SU-DHL-6 (cell line): ENCODE data around the gene DPP9.

ENCODE experiments used
- H2AFZ ChIP-seq: fragments of 200-600 bp; sonication (generic); 2 replicates; pipeline ENCODE4 v1.6.1; 2014; ENCODE audit warnings: low read depth, mild to moderate bottlenecking, moderate library complexity, mixed read lengths, antibody characterized with exemption, low read length; ENCODE audit not compliant: severe bottlenecking
- H3F3A ChIP-seq: fragments of 200-600 bp; shearing (Covaris generic); 2 replicates; pipeline ENCODE4 v1.6.0; 2016; ENCODE audit warnings: antibody characterized with exemption, mild to moderate bottlenecking; ENCODE audit not compliant: insufficient read depth
- H3K27ac ChIP-seq: fragments of 200-600 bp; sonication (generic); 2 replicates; pipeline ENCODE4 v1.5.1; 2016; ENCODE audit warnings: low read depth, mild to moderate bottlenecking, low read length, moderate library complexity, mixed read lengths
- H3K27me3 ChIP-seq: fragments of 200-600 bp; sonication (generic), shearing (Covaris generic); 2 replicates; pipeline ENCODE4 v1.6.0; 2014; ENCODE audit warnings: mild to moderate bottlenecking, low read length
- H3K36me3 ChIP-seq: fragments of 200-600 bp; sonication (generic); 2 replicates; pipeline ENCODE4 v1.6.1; 2014; ENCODE audit warnings: mild to moderate bottlenecking, low read length, mixed read lengths
- H3K4me2 ChIP-seq: fragments of 300-600, 200-600 bp; shearing (Covaris generic), sonication (generic); 2 replicates; pipeline ENCODE4 v1.6.0; 2014; ENCODE audit warnings: low read length, low read depth, mild to moderate bottlenecking; ENCODE audit not compliant: poor library complexity, severe bottlenecking
- H3K4me3 ChIP-seq: fragments of 200-600 bp; sonication (generic); 2 replicates; pipeline ENCODE4 v1.5.1; 2014; ENCODE audit warnings: antibody characterized with exemption, low read length, mild to moderate bottlenecking, mixed read lengths; ENCODE audit not compliant: insufficient read depth, poor library complexity, severe bottlenecking
- H3K79me2 ChIP-seq: fragments of 200-600 bp; sonication (generic); 2 replicates; pipeline ENCODE4 v1.6.1; 2014; ENCODE audit warnings: mild to moderate bottlenecking, low read length, moderate library complexity; ENCODE audit not compliant: insufficient read depth
- H3K9ac ChIP-seq: fragments of 200-600 bp; sonication (generic); 2 replicates; pipeline ENCODE4 v1.7.0; 2014; ENCODE audit warnings: mild to moderate bottlenecking, low read length
- H3K9me2 ChIP-seq: fragments of 200-600 bp; sonication (generic); replicated peaks from 2 replicates; pipeline ENCODE4 v1.6.1; 2014; ENCODE audit warnings: low read length; ENCODE audit not compliant: insufficient read depth
- H3K9me3 ChIP-seq: fragments of 200-600 bp; sonication (generic); 2 replicates; pipeline ENCODE4 v1.6.1; 2014; ENCODE audit warnings: low read length, mixed read lengths; ENCODE audit not compliant: insufficient read depth
- H4K20me1 ChIP-seq: fragments of 200-600 bp; sonication (generic); 2 replicates; pipeline ENCODE4 v1.6.1; 2014; ENCODE audit warnings: low read depth, mild to moderate bottlenecking, antibody characterized with exemption, low read length, moderate library complexity, mixed read lengths
- EZH2phosphoT487 ChIP-seq: fragments of 200-600 bp; sonication (generic), shearing (Covaris generic); conservative IDR thresholded peaks from 2 replicates; pipeline ENCODE4 v1.6.1; 2018; ENCODE audit warnings: mild to moderate bottlenecking, antibody characterized with exemption, low read length, moderate library complexity, mixed read lengths
- TF ChIP-seq, protein P1 (sequence below): fragments of 200-600 bp; sonication (generic); IDR thresholded peaks from one replicate; pipeline ENCODE4 v1.5.1; 2017; ENCODE audit warnings: antibody characterized with exemption, mild to moderate bottlenecking, low read length, moderate library complexity; ENCODE audit not compliant: insufficient read depth, poor library complexity, severe bottlenecking

Gene DPP9

DNA sequence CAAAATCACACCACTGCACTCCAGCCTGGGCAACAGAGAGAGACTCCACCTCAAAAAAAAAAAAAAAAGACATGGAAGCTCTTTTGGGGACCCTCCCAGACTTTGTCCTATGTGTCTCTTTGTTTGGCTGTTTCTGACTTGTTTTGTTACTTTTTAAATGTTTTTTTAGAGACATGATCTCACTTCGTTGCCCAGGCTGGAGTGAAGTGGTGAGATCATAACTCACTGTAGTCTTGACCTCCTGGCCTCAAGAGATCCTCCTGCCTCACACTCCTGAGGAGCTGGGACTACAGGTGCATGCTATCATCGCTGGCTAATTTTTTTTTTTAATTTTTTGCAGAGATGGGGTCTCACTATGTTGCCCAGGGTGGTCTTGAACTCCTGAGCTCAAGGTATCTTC is 16.4 kb upstream of the DPP9 start:
- Histone ChIP-seq H3K9me2 (no peaks in the 10 kb centered on the region), H3K9ac (no peak overlapping the region), H3F3A (no peaks in the 10 kb centered on the region), H3K27ac (no peak overlapping the region), H4K20me1 (no peaks in the 10 kb centered on the region), H3K27me3 (no peaks in the 10 kb centered on the region), H3K9me3 (no peaks in the 10 kb centered on the region), H3K4me3 (no peak overlapping the region), H3K79me2 (no peaks in the 10 kb centered on the region), H3K36me3 (no peaks in the 10 kb centered on the region), H3K4me2 (no peak overlapping the region), H2AFZ (no peak overlapping the region)
- TF ChIP-seq, protein P1, sequence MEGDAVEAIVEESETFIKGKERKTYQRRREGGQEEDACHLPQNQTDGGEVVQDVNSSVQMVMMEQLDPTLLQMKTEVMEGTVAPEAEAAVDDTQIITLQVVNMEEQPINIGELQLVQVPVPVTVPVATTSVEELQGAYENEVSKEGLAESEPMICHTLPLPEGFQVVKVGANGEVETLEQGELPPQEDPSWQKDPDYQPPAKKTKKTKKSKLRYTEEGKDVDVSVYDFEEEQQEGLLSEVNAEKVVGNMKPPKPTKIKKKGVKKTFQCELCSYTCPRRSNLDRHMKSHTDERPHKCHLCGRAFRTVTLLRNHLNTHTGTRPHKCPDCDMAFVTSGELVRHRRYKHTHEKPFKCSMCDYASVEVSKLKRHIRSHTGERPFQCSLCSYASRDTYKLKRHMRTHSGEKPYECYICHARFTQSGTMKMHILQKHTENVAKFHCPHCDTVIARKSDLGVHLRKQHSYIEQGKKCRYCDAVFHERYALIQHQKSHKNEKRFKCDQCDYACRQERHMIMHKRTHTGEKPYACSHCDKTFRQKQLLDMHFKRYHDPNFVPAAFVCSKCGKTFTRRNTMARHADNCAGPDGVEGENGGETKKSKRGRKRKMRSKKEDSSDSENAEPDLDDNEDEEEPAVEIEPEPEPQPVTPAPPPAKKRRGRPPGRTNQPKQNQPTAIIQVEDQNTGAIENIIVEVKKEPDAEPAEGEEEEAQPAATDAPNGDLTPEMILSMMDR: no peak
- no peak for TF ChIP-seq EZH2phosphoT487

DNA sequence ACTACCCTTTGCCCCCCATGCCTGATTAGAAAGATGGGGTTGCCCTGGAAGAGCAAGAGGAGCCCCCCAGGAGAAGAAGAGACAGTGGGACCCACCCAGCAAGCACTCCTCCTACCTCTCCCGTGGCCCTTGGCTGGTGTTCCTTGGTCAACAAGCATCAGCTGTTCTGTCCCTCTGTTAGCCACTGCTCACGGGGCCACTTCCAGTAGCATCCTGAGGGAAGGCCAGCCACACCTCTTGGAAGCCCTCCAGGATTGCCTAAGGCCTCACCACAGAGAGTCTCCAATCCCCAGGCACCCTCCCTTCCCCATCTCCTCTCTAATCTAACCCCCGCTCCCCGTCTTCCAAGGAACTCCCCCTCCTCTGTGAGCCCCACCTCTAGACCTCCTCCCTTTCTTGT is 15.1 kb upstream of the DPP9 start:
- Histone ChIP-seq H2AFZ (no peak overlapping the region), H3K27me3 (no peaks in the 10 kb centered on the region), H3K9me2 (no peaks in the 10 kb centered on the region), H3K9ac (no peak overlapping the region), H3K27ac (no peak overlapping the region), H3K4me3 (no peak overlapping the region), H3F3A (no peaks in the 10 kb centered on the region), H3K4me2 (no peak overlapping the region), H4K20me1 (no peaks in the 10 kb centered on the region), H3K36me3 (no peaks in the 10 kb centered on the region), H3K79me2 (no peaks in the 10 kb centered on the region), H3K9me3 (no peaks in the 10 kb centered on the region)
- TF ChIP-seq, protein P1: no peak
- no peak for TF ChIP-seq EZH2phosphoT487

DNA sequence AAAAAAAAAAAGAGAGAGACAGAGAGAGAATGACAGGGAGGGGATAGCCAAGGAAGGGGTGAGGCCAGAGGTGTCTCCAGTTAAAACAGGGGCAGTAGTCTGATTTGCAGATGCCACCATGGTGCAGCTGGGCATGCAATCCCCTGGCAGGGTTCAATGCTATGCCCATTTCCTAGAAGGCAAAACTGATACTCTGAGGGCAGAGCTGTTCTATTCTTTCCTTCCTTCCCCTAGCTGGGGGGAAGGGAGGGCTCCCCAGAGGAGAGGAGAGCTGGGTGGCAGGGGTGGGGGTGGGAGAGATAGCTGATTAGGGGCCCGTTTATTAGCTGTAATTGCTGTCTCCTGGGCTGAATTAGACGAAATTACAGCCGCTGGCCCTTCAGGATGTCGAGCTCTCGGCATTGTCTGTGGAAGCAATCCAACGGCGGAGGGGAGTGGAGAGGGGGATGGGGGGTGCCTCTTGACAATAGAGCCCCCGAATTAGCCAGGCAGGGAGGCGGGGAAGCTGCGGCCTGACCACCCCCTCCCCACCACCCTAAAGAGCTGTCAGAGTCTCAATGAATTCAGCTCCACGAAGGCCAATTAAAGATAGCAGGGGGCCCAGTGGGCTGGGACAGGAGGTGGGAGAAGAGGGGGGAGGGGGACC is 14.4 kb upstream of the DPP9 start:
- TF ChIP-seq EZH2phosphoT487: no peak
- TF ChIP-seq, protein P1: no peak
- Histone ChIP-seq H3K9me2 (no peaks in the 10 kb centered on the region), H3K4me3 (no peak overlapping the region), H3K9me3 (no peaks in the 10 kb centered on the region), H3F3A (no peaks in the 10 kb centered on the region), H3K4me2 (no peak overlapping the region), H3K79me2 (no peaks in the 10 kb centered on the region), H2AFZ (no peak overlapping the region), H4K20me1 (no peaks in the 10 kb centered on the region), H3K36me3 (no peaks in the 10 kb centered on the region), H3K27ac (no peak overlapping the region), H3K9ac (no peak overlapping the region), H3K27me3 (no peaks in the 10 kb centered on the region)
